Gastroesophageal sphincter (tissue), 3 donors: Measurements from ENCODE around the gene EVI5L.

Experiments used
- CTCF ChIP-seq, 4 experiments: fragments of 200-600 bp in 2 of 4; fragments of 450-650 bp in 2 of 4; sonication (generic) in 1 of 4; IDR thresholded peaks; one replicate each; pipeline ENCODE4 v1.5.1; 2017 to 2019; ENCODE audit warnings: antibody characterized with exemption in 4 of 4, mild to moderate bottlenecking in 2 of 4, moderate library complexity in 2 of 4
- POLR2AphosphoS5 ChIP-seq: sonication (generic); formaldehyde crosslinking; IDR thresholded peaks from one replicate; pipeline ENCODE4 v1.6.1; 2017; ENCODE audit warnings: antibody characterized with exemption

- no peak for TF ChIP-seq POLR2AphosphoS5
- no peak for TF ChIP-seq CTCF (IDR thresholded peaks at IDR 0.05)
Observed at GRCh38 chr19:7888826-7889217, 58.8 kb downstream of the EVI5L start.
